ENCODE measurements around the gene DYSF.

DNA sequence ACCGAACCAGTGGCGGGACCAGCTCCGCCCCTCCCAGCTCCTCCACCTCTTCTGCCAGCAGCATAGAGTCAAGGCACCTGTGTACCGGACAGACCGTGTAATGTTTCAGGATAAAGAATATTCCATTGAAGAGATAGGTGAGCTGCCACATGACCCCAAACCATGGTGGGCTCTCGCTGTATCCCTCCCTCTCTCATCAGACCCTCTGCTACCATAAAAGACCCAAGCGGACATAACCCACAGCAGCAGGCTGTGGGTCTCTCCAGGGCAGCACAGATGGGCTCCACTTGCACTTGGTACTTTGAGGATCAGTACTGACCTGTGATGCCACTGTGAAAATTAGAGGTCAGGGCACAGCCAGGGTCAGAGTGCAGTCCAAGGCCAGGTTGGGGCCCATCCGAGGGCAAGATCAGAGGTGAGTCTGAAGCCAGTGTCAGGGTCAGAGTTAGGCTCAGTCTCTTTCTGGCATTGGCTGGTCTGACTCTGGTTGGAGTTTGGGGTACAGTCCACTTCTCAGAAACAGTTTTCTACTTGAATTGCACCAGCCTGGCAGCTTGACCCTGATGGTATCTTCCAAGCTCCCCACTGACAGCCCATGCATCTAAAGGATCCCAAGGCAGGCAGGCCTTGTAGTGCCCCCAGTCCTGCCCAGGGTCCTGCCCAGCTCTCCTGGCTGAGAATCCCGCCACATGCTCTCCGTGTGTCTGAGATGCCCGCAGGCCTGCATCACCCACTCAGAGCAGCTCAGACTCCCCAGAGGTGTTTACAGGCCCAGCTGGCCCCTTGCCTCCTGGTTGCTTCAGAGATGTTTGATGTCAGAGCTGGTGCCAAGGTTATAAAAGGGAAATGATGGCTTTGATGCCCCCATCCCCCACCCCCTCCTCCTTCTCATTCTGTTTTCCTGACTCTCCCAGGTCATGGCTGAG lies 212.1 kb downstream of the DYSF start:
- TF ChIP-seq, protein P1, sequence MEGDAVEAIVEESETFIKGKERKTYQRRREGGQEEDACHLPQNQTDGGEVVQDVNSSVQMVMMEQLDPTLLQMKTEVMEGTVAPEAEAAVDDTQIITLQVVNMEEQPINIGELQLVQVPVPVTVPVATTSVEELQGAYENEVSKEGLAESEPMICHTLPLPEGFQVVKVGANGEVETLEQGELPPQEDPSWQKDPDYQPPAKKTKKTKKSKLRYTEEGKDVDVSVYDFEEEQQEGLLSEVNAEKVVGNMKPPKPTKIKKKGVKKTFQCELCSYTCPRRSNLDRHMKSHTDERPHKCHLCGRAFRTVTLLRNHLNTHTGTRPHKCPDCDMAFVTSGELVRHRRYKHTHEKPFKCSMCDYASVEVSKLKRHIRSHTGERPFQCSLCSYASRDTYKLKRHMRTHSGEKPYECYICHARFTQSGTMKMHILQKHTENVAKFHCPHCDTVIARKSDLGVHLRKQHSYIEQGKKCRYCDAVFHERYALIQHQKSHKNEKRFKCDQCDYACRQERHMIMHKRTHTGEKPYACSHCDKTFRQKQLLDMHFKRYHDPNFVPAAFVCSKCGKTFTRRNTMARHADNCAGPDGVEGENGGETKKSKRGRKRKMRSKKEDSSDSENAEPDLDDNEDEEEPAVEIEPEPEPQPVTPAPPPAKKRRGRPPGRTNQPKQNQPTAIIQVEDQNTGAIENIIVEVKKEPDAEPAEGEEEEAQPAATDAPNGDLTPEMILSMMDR (conservative IDR thresholded peaks at IDR 0.05; ENCODE audit: low read length) = no peak
- TF ChIP-seq EZH2phosphoT487 (IDR thresholded peaks at IDR 0.05; ENCODE audit: borderline replicate concordance) = no peak
